Muscle of back (tissue), 11 donors: ENCODE results near the gene CAPN3. TPM values are rescaled to one million over a fixed set of nuclear protein-coding genes. Genes with fewer than 3 reads are reported as not detected.
A peak's percentile ranks its signal among the peaks of the same experiment; 100 is the strongest.

ENCODE experiments used
- DNase-seq, 3 donors: peaks; one replicate each; pipeline versions ENCODE4 v3.0.0 to v3.0.0-alpha.2; 2013
- polyA plus RNA-seq, 10 donors: library from polyadenylated mRNA; unstranded; fragments of 120-200 nt; gene quantifications; one replicate each; pipeline ENCODE4 v1.2.1, GENCODE V29; 2013; ENCODE audit not compliant: insufficient read length in 10 of 10

The CAPN3 gene
- polyA plus RNA-seq, 10 donors, result 151 to 483 (median 332) TPM

GRCh38 chr15:42354824-42355223, 4.5 kb upstream of the CAPN3 start:
- DNase-seq, result no peak

GRCh38 chr15:42355291-42355690, 4.0 kb upstream of the CAPN3 start:
- DNase-seq, result no peak

- peak in 1 of 3 donors; percentile 19 for DNase-seq
These were observed 2.5 kb upstream of the CAPN3 start for GRCh38 chr15:42356851-42357250.

GRCh38 chr15:42358141-42358540, 1.2 kb upstream of the CAPN3 start:
- DNase-seq, result no peak

GRCh38 chr15:42359985-42360384, 684 bp downstream of the CAPN3 start:
- peak in 1 of 3 donors; percentile 12 for DNase-seq

GRCh38 chr15:42360535-42361112, 1.3 kb downstream of the CAPN3 start:
- DNase-seq, result no peak

GRCh38 chr15:42363487-42363886, 4.2 kb downstream of the CAPN3 start:
- no peak for DNase-seq

- DNase-seq, result no peak
These were observed 4.6 kb downstream of the CAPN3 start for GRCh38 chr15:42363942-42364341.

- peak in 1 of 3 donors; percentile 13 for DNase-seq
These were observed 5.2 kb downstream of the CAPN3 start for GRCh38 chr15:42364529-42364928.

- no peak for DNase-seq
These were observed 6.7 kb downstream of the CAPN3 start for GRCh38 chr15:42365921-42366550.

GRCh38 chr15:42367041-42367440, 7.7 kb downstream of the CAPN3 start:
- no peak for DNase-seq

GRCh38 chr15:42368096-42368495, 8.8 kb downstream of the CAPN3 start:
- no peak for DNase-seq

- DNase-seq, result no peak
These were observed 11.8 kb downstream of the CAPN3 start for GRCh38 chr15:42371096-42371495.

- peak in 1 of 3 donors; percentile 37 for DNase-seq
These were observed 14.0 kb downstream of the CAPN3 start for GRCh38 chr15:42373274-42373673.

GRCh38 chr15:42373936-42374335, 14.6 kb downstream of the CAPN3 start:
- no peak for DNase-seq

- DNase-seq, result no peak
These were observed 15.5 kb downstream of the CAPN3 start for GRCh38 chr15:42374810-42375209.

- no peak for DNase-seq
These were observed 16.0 kb downstream of the CAPN3 start for GRCh38 chr15:42375252-42375651.

- DNase-seq, result no peak
These were observed 16.6 kb downstream of the CAPN3 start for GRCh38 chr15:42375941-42376340.

- no peak for DNase-seq
These were observed 18.7 kb downstream of the CAPN3 start for GRCh38 chr15:42378011-42378410.

GRCh38 chr15:42384597-42384996, 25.3 kb downstream of the CAPN3 start:
- no peak for DNase-seq

- DNase-seq, result peak in 2 of 3 donors; percentile 21 to 22
These were observed 26.1 kb downstream of the CAPN3 start for GRCh38 chr15:42385206-42385979.

- peak; percentile 22 to 41 (median 26) for DNase-seq
These were observed 26.8 kb downstream of the CAPN3 start for GRCh38 chr15:42385980-42386700.
